ENCODE results near the gene DCLK1.
A peak's percentile ranks its signal among the peaks of the same experiment; 100 is the strongest.

The DCLK1 gene

GRCh38 chr13:35927567-35928021 is 203.6 kb downstream of the DCLK1 start:
- no peak overlapping the region for H3K4ac ChIP-seq (ENCODE audit: low read depth, low read length)
- no CpG with 5 or more reads among the region's 4 CpGs for WGBS (ENCODE audit: extremely low coverage, insufficient coverage, low lambda C conversion rate)
- no peak overlapping the region for H3K9ac ChIP-seq (ENCODE audit: low read length)
- H3K18ac ChIP-seq (ENCODE audit: low read length), result no peak overlapping the region
- H2BK120ac ChIP-seq (ENCODE audit: low read depth, low read length), result no peak overlapping the region
- H3K4me2 ChIP-seq (ENCODE audit: low read length), result no peak overlapping the region
- no peaks in the 10 kb centered on the region for H3K36me3 ChIP-seq (ENCODE audit: control insufficient read depth, insufficient read depth, low read length)
- DNase-seq, result peak; percentile 78
- H3K79me1 ChIP-seq (ENCODE audit: low read length), result no peaks in the 10 kb centered on the region
- H3K23ac ChIP-seq (ENCODE audit: low read length), result no peak overlapping the region
- no peak overlapping the region for H4K5ac ChIP-seq (ENCODE audit: low read length)
- H3K79me2 ChIP-seq (ENCODE audit: control insufficient read depth, insufficient read depth, low read length), result no peaks in the 10 kb centered on the region
- H3K27ac ChIP-seq (ENCODE audit: low read depth, low read length), result no peak overlapping the region
- H3K4me3 ChIP-seq (ENCODE audit: low read length), result no peak overlapping the region
- no peak overlapping the region for H2BK5ac ChIP-seq (ENCODE audit: low read length)
- H3K56ac ChIP-seq (ENCODE audit: low read length), result no peak overlapping the region
- no peak overlapping the region for H2BK15ac ChIP-seq (replicated peaks; ENCODE audit: low read depth)
- no peak overlapping the region for H2AK5ac ChIP-seq (ENCODE audit: low read length)
- H3K4me1 ChIP-seq (ENCODE audit: control insufficient read depth, low read depth, low read length), result no peaks in the 10 kb centered on the region
- no peak overlapping the region for H4K8ac ChIP-seq (ENCODE audit: low read depth, low read length)
- no peaks in the 10 kb centered on the region for H3K27me3 ChIP-seq (ENCODE audit: insufficient read depth, low read length, poor library complexity)

- Histone ChIP-seq H3K36me3 (ENCODE audit: control insufficient read depth, insufficient read depth, low read length) (no peaks in the 10 kb centered on the region), H3K4me3 (ENCODE audit: low read length) (no peak overlapping the region), H3K4me1 (ENCODE audit: control insufficient read depth, low read depth, low read length) (no peaks in the 10 kb centered on the region), H2AK5ac (ENCODE audit: low read length) (no peak overlapping the region), H2BK120ac (ENCODE audit: low read depth, low read length) (no peak overlapping the region), H3K79me2 (ENCODE audit: control insufficient read depth, insufficient read depth, low read length) (no peaks in the 10 kb centered on the region), H3K27me3 (ENCODE audit: insufficient read depth, low read length, poor library complexity) (no peaks in the 10 kb centered on the region), H3K23ac (ENCODE audit: low read length) (no peak overlapping the region), H3K18ac (ENCODE audit: low read length) (no peak overlapping the region), H3K27ac (ENCODE audit: low read depth, low read length) (no peak overlapping the region), H4K5ac (ENCODE audit: low read length) (no peak overlapping the region), H2BK5ac (ENCODE audit: low read length) (no peak overlapping the region), H3K4ac (ENCODE audit: low read depth, low read length) (no peak overlapping the region), H3K56ac (ENCODE audit: low read length) (no peak overlapping the region), H3K79me1 (ENCODE audit: low read length) (no peaks in the 10 kb centered on the region), H3K4me2 (ENCODE audit: low read length) (no peak overlapping the region), H4K8ac (ENCODE audit: low read depth, low read length) (no peak overlapping the region), H2BK15ac (replicated peaks; ENCODE audit: low read depth) (no peak overlapping the region), H3K9ac (ENCODE audit: low read length) (no peak overlapping the region)
- DNase-seq, result no peak
- WGBS (ENCODE audit: extremely low coverage, insufficient coverage, low lambda C conversion rate), result no CpG with 5 or more reads among the region's 2 CpGs
Observed at GRCh38 chr13:35926859-35927530, 204.2 kb downstream of the DCLK1 start.

GRCh38 chr13:35925669-35926068 is 205.5 kb downstream of the DCLK1 start:
- Histone ChIP-seq H3K36me3 (ENCODE audit: control insufficient read depth, insufficient read depth, low read length) (no peaks in the 10 kb centered on the region), H2BK120ac (ENCODE audit: low read depth, low read length) (no peak overlapping the region), H3K79me1 (ENCODE audit: low read length) (no peaks in the 10 kb centered on the region), H3K27me3 (ENCODE audit: insufficient read depth, low read length, poor library complexity) (no peaks in the 10 kb centered on the region), H3K4me2 (ENCODE audit: low read length) (no peak overlapping the region), H3K9ac (ENCODE audit: low read length) (no peak overlapping the region), H2BK5ac (ENCODE audit: low read length) (no peak overlapping the region), H2AK5ac (ENCODE audit: low read length) (no peak overlapping the region), H3K4me1 (ENCODE audit: control insufficient read depth, low read depth, low read length) (peaks cover 7% of the 10 kb centered on the region), H3K56ac (ENCODE audit: low read length) (no peak overlapping the region), H3K79me2 (ENCODE audit: control insufficient read depth, insufficient read depth, low read length) (no peaks in the 10 kb centered on the region), H3K27ac (ENCODE audit: low read depth, low read length) (no peak overlapping the region), H3K23ac (ENCODE audit: low read length) (no peak overlapping the region), H3K18ac (ENCODE audit: low read length) (no peak overlapping the region), H3K4me3 (ENCODE audit: low read length) (no peak overlapping the region), H4K8ac (ENCODE audit: low read depth, low read length) (no peak overlapping the region), H3K4ac (ENCODE audit: low read depth, low read length) (no peak overlapping the region), H4K5ac (ENCODE audit: low read length) (no peak overlapping the region), H2BK15ac (replicated peaks; ENCODE audit: low read depth) (no peak overlapping the region)
- WGBS (ENCODE audit: extremely low coverage, insufficient coverage, low lambda C conversion rate), result no CpG with 5 or more reads among the region's 3 CpGs
- DNase-seq, result no peak

GRCh38 chr13:35923347-35923746 is 207.8 kb downstream of the DCLK1 start:
- no peak overlapping the region for H2BK5ac ChIP-seq (ENCODE audit: low read length)
- H3K18ac ChIP-seq (ENCODE audit: low read length), result peak overlapping the region; percentile 53
- no peak overlapping the region for H3K27ac ChIP-seq (ENCODE audit: low read depth, low read length)
- no peak overlapping the region for H3K9ac ChIP-seq (ENCODE audit: low read length)
- no peak overlapping the region for H2BK120ac ChIP-seq (ENCODE audit: low read depth, low read length)
- no peaks in the 10 kb centered on the region for H3K36me3 ChIP-seq (ENCODE audit: control insufficient read depth, insufficient read depth, low read length)
- H3K79me2 ChIP-seq (ENCODE audit: control insufficient read depth, insufficient read depth, low read length), result no peaks in the 10 kb centered on the region
- no peaks in the 10 kb centered on the region for H3K27me3 ChIP-seq (ENCODE audit: insufficient read depth, low read length, poor library complexity)
- H2AK5ac ChIP-seq (ENCODE audit: low read length), result no peak overlapping the region
- DNase-seq, result no peak
- H2BK15ac ChIP-seq (replicated peaks; ENCODE audit: low read depth), result no peak overlapping the region
- no peak overlapping the region for H3K56ac ChIP-seq (ENCODE audit: low read length)
- no peaks in the 10 kb centered on the region for H3K79me1 ChIP-seq (ENCODE audit: low read length)
- H3K4me3 ChIP-seq (ENCODE audit: low read length), result no peak overlapping the region
- peaks cover 8% of the 10 kb centered on the region for H3K4me1 ChIP-seq (ENCODE audit: control insufficient read depth, low read depth, low read length)
- no peak overlapping the region for H3K23ac ChIP-seq (ENCODE audit: low read length)
- H4K8ac ChIP-seq (ENCODE audit: low read depth, low read length), result no peak overlapping the region
- WGBS (ENCODE audit: extremely low coverage, insufficient coverage, low lambda C conversion rate), result no CpG with 5 or more reads among the region's 3 CpGs
- H3K4ac ChIP-seq (ENCODE audit: low read depth, low read length), result no peak overlapping the region
- no peak overlapping the region for H3K4me2 ChIP-seq (ENCODE audit: low read length)
- no peak overlapping the region for H4K5ac ChIP-seq (ENCODE audit: low read length)

GRCh38 chr13:35920816-35921215 is 210.4 kb downstream of the DCLK1 start:
- WGBS (ENCODE audit: extremely low coverage, insufficient coverage, low lambda C conversion rate), result no CpG with 5 or more reads among the region's 7 CpGs
- H3K79me1 ChIP-seq (ENCODE audit: low read length), result no peaks in the 10 kb centered on the region
- peak; percentile 36 for DNase-seq

More at GRCh38 chr13:35920816-35921215, 210.4 kb downstream of the DCLK1 start:
- no peak overlapping the region for H2BK5ac ChIP-seq (ENCODE audit: low read length)
- H3K36me3 ChIP-seq (ENCODE audit: control insufficient read depth, insufficient read depth, low read length), result no peaks in the 10 kb centered on the region
- H2BK120ac ChIP-seq (ENCODE audit: low read depth, low read length), result no peak overlapping the region
- no peak overlapping the region for H2AK5ac ChIP-seq (ENCODE audit: low read length)
- peaks cover 12% of the 10 kb centered on the region for H3K4me1 ChIP-seq (ENCODE audit: control insufficient read depth, low read depth, low read length)
- no peak overlapping the region for H4K8ac ChIP-seq (ENCODE audit: low read depth, low read length)
- H3K56ac ChIP-seq (ENCODE audit: low read length), result no peak overlapping the region
- H3K9ac ChIP-seq (ENCODE audit: low read length), result no peak overlapping the region
- H3K23ac ChIP-seq (ENCODE audit: low read length), result no peak overlapping the region
- no peak overlapping the region for H3K18ac ChIP-seq (ENCODE audit: low read length)
- no peak overlapping the region for H3K4me3 ChIP-seq (ENCODE audit: low read length)
- no peaks in the 10 kb centered on the region for H3K79me2 ChIP-seq (ENCODE audit: control insufficient read depth, insufficient read depth, low read length)
- no peak overlapping the region for H3K27ac ChIP-seq (ENCODE audit: low read depth, low read length)
- H3K4me2 ChIP-seq (ENCODE audit: low read length), result no peak overlapping the region
- no peak overlapping the region for H4K5ac ChIP-seq (ENCODE audit: low read length)
- H3K4ac ChIP-seq (ENCODE audit: low read depth, low read length), result no peak overlapping the region
- no peak overlapping the region for H2BK15ac ChIP-seq (replicated peaks; ENCODE audit: low read depth)
- H3K27me3 ChIP-seq (ENCODE audit: insufficient read depth, low read length, poor library complexity), result no peaks in the 10 kb centered on the region

Measured in mesendoderm (in vitro differentiated cells).